ENCODE measurements around the gene TXLNG. TPM values are rescaled to one million over a fixed set of nuclear protein-coding genes. Genes with fewer than 3 reads are reported as not detected.

Gene TXLNG
- total RNA-seq, 1 donor from 2014 or later = 13.9 TPM

DNA sequence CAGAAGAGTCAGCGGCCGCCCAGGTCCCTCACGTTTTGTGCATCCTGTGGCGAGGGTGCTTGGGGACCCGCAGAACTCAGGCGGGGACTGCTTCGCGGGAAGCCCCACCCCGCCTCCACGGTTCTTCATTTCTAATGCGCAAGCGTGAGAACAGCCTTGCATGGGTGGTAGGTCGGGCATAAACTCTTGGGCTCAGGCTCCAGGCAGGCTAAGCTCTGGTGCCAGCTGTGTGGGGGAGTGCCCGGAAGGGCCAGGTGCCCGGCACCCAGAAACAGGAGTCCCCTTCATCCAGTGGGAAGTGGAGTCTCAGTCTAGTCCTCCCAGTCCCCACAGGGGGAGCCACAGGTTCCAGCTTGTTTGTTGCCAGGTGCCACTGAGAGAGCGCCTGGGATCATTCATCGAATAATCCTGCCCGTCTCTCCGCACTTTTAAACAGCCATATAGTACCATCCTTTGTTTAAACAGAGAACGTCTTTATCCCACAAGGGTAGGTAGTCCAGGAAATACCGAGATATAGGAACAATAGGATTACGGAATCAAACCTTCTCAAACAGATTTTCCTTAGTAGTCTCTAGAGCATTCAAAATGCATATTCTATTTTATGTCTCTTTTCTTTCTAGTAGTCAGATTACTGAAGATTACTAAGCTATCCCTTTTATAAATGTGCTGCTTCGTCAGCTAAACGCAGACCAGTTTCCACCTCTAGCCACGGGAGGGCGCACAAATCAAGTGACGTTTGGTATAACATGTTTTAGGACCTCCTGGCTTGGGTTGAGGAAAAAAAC is 96.6 kb downstream of the TXLNG start:
- peak overlapping the region; percentile 89 for H3K27ac Mint-ChIP-seq (ENCODE audit: unreplicated experiment)
- peaks cover 23% of the 10 kb centered on the region for H3K27me3 Mint-ChIP-seq (ENCODE audit: unreplicated experiment)
- TF ChIP-seq, protein P1, sequence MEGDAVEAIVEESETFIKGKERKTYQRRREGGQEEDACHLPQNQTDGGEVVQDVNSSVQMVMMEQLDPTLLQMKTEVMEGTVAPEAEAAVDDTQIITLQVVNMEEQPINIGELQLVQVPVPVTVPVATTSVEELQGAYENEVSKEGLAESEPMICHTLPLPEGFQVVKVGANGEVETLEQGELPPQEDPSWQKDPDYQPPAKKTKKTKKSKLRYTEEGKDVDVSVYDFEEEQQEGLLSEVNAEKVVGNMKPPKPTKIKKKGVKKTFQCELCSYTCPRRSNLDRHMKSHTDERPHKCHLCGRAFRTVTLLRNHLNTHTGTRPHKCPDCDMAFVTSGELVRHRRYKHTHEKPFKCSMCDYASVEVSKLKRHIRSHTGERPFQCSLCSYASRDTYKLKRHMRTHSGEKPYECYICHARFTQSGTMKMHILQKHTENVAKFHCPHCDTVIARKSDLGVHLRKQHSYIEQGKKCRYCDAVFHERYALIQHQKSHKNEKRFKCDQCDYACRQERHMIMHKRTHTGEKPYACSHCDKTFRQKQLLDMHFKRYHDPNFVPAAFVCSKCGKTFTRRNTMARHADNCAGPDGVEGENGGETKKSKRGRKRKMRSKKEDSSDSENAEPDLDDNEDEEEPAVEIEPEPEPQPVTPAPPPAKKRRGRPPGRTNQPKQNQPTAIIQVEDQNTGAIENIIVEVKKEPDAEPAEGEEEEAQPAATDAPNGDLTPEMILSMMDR (IDR thresholded peaks at IDR 0.05) = peak; percentile 84
- no peaks in the 10 kb centered on the region for H3K36me3 Mint-ChIP-seq (ENCODE audit: unreplicated experiment)
- peak overlapping the region; percentile 82 for H3K4me3 Mint-ChIP-seq (ENCODE audit: unreplicated experiment)
- DNase-seq (ENCODE audit: extremely low spot score, unreplicated experiment) = peak; percentile 89
- no peaks in the 10 kb centered on the region for H3K9me3 Mint-ChIP-seq (ENCODE audit: unreplicated experiment)
- H3K4me1 Mint-ChIP-seq (ENCODE audit: unreplicated experiment) = peaks cover 13% of the 10 kb centered on the region

DNA sequence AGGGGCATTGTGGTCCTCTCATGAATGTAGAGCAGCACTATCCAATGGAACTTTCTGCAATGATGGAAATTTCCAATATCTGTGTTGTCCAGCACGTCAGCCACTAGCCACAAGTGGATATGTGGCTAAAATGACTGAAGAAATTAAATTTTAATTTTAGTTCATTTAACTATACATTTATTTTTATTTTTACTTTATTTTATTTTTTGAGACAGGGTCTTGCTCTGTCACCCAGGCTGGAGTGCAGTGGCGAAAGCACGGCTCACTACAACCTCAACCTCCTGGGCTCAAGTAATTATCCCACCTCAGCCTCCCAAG is 97.2 kb downstream of the TXLNG start:
- H3K36me3 Mint-ChIP-seq (ENCODE audit: unreplicated experiment) = no peaks in the 10 kb centered on the region
- DNase-seq (ENCODE audit: extremely low spot score, unreplicated experiment) = no peak
- TF ChIP-seq, protein P1 (IDR thresholded peaks at IDR 0.05) = no peak
- H3K4me1 Mint-ChIP-seq (ENCODE audit: unreplicated experiment) = peaks cover 13% of the 10 kb centered on the region
- no peaks in the 10 kb centered on the region for H3K9me3 Mint-ChIP-seq (ENCODE audit: unreplicated experiment)
- peaks cover 17% of the 10 kb centered on the region for H3K27me3 Mint-ChIP-seq (ENCODE audit: unreplicated experiment)
- no peak overlapping the region for H3K27ac Mint-ChIP-seq (ENCODE audit: unreplicated experiment)
- peak overlapping the region; percentile 82 for H3K4me3 Mint-ChIP-seq (ENCODE audit: unreplicated experiment)

DNA sequence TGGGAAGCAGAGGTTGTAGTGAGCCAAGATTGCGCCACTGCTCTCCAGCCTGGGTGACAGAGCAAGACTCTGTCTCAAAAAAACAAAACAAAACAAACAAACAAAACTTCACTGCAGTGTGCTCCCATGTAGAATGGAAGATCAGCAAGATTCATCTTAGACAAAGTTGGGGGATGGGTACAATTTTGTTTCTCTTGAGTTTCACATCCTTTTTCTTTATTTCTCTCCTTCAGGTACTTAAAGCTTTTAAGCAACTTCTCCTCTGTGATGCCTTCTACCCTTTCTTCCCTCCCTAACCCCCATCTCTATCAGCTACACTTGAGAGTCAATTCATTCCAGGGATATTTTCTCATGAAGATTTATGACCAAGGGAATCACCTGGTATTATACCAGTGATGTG is 99.4 kb downstream of the TXLNG start:
- Mint-ChIP-seq H3K4me3 (ENCODE audit: unreplicated experiment) (no peak overlapping the region), H3K9me3 (ENCODE audit: unreplicated experiment) (no peaks in the 10 kb centered on the region), H3K27ac (ENCODE audit: unreplicated experiment) (no peak overlapping the region), H3K27me3 (ENCODE audit: unreplicated experiment) (peaks cover 5% of the 10 kb centered on the region), H3K4me1 (ENCODE audit: unreplicated experiment) (peaks cover 11% of the 10 kb centered on the region), H3K36me3 (ENCODE audit: unreplicated experiment) (no peaks in the 10 kb centered on the region)
- TF ChIP-seq, protein P1 (IDR thresholded peaks at IDR 0.05) = no peak
- no peak for DNase-seq (ENCODE audit: extremely low spot score, unreplicated experiment)

DNA sequence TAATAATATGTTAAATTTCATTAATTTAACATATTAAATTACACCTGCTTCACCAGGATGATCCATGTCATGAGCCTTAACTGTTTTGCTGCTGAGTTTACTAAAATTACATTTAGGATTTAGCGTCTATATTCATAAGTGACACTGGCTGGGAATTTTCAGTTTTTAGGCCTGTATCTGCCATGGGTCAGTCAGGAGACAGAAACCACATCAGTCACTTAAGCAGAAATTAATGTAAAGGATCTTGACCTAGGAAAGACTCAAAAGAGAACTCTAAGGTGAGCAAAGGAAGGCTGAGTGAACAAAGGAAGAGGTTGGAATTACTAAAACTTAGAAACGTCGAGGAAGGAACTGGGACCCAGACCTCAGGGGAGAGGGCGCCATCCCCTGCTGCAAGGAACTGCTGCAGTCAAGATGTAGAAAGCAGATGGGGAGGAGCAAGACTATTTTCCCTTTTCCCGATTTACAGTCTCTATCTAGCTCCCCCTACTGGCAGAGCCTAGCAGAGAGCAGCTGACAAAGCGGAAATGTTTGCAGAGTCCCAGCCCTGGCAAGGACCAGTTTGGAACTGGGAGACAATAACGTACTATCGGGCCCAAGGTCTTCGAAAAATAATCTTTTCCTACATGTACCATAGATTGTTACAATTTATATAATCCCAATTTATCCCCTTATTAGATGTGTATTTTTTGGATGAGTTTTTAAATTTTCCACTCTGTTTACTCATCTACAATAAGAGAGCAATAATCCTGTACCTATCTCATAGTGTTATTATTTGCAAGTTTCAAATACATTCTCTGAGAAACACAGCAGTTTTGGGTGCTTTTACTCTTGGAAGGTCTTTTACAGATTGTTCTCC is 106.5 kb downstream of the TXLNG start:
- Mint-ChIP-seq H3K27ac (ENCODE audit: unreplicated experiment) (no peak overlapping the region), H3K4me1 (ENCODE audit: unreplicated experiment) (peaks cover 6% of the 10 kb centered on the region), H3K9me3 (ENCODE audit: unreplicated experiment) (no peaks in the 10 kb centered on the region), H3K36me3 (ENCODE audit: unreplicated experiment) (no peaks in the 10 kb centered on the region), H3K27me3 (ENCODE audit: unreplicated experiment) (no peaks in the 10 kb centered on the region), H3K4me3 (ENCODE audit: unreplicated experiment) (no peak overlapping the region)
- DNase-seq (ENCODE audit: extremely low spot score, unreplicated experiment) = peak; percentile 88
- TF ChIP-seq, protein P1 (IDR thresholded peaks at IDR 0.05) = peak; percentile 95

Other genes with a start within 250 kb of the TXLNG start
- not detected in 2 replicates for gene S100G, start 136.3 kb upstream of the TXLNG start, total RNA-seq
- 37.1 and 39.7 TPM in 2 replicates for gene CTPS2, start 73.8 kb upstream of the TXLNG start, total RNA-seq
- 47.8 and 51.8 TPM in 2 replicates for gene SYAP1, start 66.9 kb upstream of the TXLNG start, total RNA-seq
- 148 and 150 TPM in 2 replicates for gene RBBP7, start 83.9 kb downstream of the TXLNG start, total RNA-seq
- 0.65 and 1.5 TPM in 2 replicates for gene REPS2, start 160.2 kb downstream of the TXLNG start, total RNA-seq